Measurements from ENCODE around the gene NUDT16L1. TPM values are rescaled to one million over a fixed set of nuclear protein-coding genes. Genes with fewer than 3 reads are reported as not detected.

NUDT16L1 gene
- polyA plus RNA-seq, 3 donors = 40.0 to 62.7 (median 41.1) TPM

- Histone ChIP-seq H3K9ac (ENCODE audit: insufficient read depth, low read length, poor library complexity, severe bottlenecking) (peak overlapping the region; percentile 78), H3K27ac (ENCODE audit: low read depth in 1 of 2, low read length in 2 of 2) (peak overlapping the region; percentile 61 to 88), H3K9me3 (replicated peaks in 1 of 2; ENCODE audit: control insufficient read depth in 1 of 2, insufficient read depth in 1 of 2, low read length in 2 of 2) (no peaks in the 10 kb centered on the region), H3K4me2 (replicated peaks; ENCODE audit: extremely low read depth, low read length, poor library complexity, severe bottlenecking) (peak overlapping the region; percentile 97), H3K27me3 (ENCODE audit: control insufficient read depth in 2 of 2, insufficient read depth in 2 of 2, low read length in 2 of 2) (no peaks in the 10 kb centered on the region), H3K4me3 (replicated peaks in 1 of 3; ENCODE audit: low read depth in 2 of 3, low read length in 3 of 3) (peak overlapping the region; percentile 54 to 97 (median 65)), H3K36me3 (replicated peaks in 1 of 2; ENCODE audit: control insufficient read depth in 1 of 2, insufficient read depth in 2 of 2, low read length in 2 of 2) (peaks cover 45 to 48% of the 10 kb centered on the region in 2 donors), H3K4me1 (ENCODE audit: control insufficient read depth in 1 of 2, insufficient read depth in 2 of 2, low read length in 2 of 2) (peaks cover 50 to 63% of the 10 kb centered on the region in 2 donors), H4K20me1 (ENCODE audit: insufficient read depth, low read length) (peaks cover 34% of the 10 kb centered on the region), H2AFZ (ENCODE audit: insufficient read depth, low read depth, low read length, poor library complexity, severe bottlenecking) (peak overlapping the region; percentile 88), H3K79me2 (ENCODE audit: insufficient read depth, low read length) (peaks cover 35% of the 10 kb centered on the region)
- 9% methylated on average over 26 of the region's 31 CpGs for WGBS (ENCODE audit: insufficient coverage)
- H3K4me1 Mint-ChIP-seq = peaks cover 45% of the 10 kb centered on the region
- H3K4me3 Mint-ChIP-seq = peak overlapping the region; percentile 80 to 86
- H3K9me3 Mint-ChIP-seq = no peaks in the 10 kb centered on the region
- TF ChIP-seq CTCF (IDR thresholded peaks at IDR 0.05) = no peak
- intact Hi-C loops (cut with micrococcal nuclease) = loop anchor here (2.0 to 5.0 kb wide), 2 partner anchors 42 to 65 kb away; partner anchors contain the start of genes ANKS3 (in 1 of the 2) and DNAAF8 (in 1 of the 2)
- peak overlapping the region; percentile 78 to 91 (median 88) for H3K27ac Mint-ChIP-seq
- peak; percentile 45 to 77 (median 66) for DNase-seq
- H3K27me3 Mint-ChIP-seq (ENCODE audit: low read depth in 3 of 3) = peaks cover 0 to 1% (median 0%) of the 10 kb centered on the region in 3 donors
- peaks cover 22 to 50% of the 10 kb centered on the region in 2 donors for H3K36me3 Mint-ChIP-seq
These were observed 684 bp upstream of the NUDT16L1 start for GRCh38 chr16:4692460-4693295.

GRCh38 chr16:4693956-4694641 is 737 bp downstream of the NUDT16L1 start:
- peak overlapping the region; percentile 67 to 97 (median 83) for H3K4me3 ChIP-seq (replicated peaks in 1 of 3; ENCODE audit: low read depth in 2 of 3, low read length in 3 of 3)
- intact Hi-C loops (cut with micrococcal nuclease) = loop anchor here (2.0 to 5.0 kb wide), 2 partner anchors 41 to 67 kb away; partner anchors contain the start of genes ANKS3 (in 1 of the 2) and DNAAF8 (in 1 of the 2)
- H3K4me1 ChIP-seq (ENCODE audit: control insufficient read depth in 1 of 2, insufficient read depth in 2 of 2, low read length in 2 of 2) = peaks cover 48 to 57% of the 10 kb centered on the region in 2 donors
- peak overlapping the region; percentile 88 for H2AFZ ChIP-seq (ENCODE audit: insufficient read depth, low read depth, low read length, poor library complexity, severe bottlenecking)
- H3K9ac ChIP-seq (ENCODE audit: insufficient read depth, low read length, poor library complexity, severe bottlenecking) = peak overlapping the region; percentile 90
- no peak for TF ChIP-seq CTCF (IDR thresholded peaks at IDR 0.05)
- Mint-ChIP-seq H3K4me1 (peaks cover 42% of the 10 kb centered on the region), H3K27ac (peak overlapping the region in 3 of 7 donors; percentile 75 to 87 (median 78)), H3K27me3 (ENCODE audit: low read depth in 3 of 3) (peaks cover 0 to 1% (median 0%) of the 10 kb centered on the region in 3 donors), H3K9me3 (no peaks in the 10 kb centered on the region), H3K36me3 (peaks cover 18 to 49% of the 10 kb centered on the region in 2 donors), H3K4me3 (peak overlapping the region; percentile 75 to 86)
- peaks cover 35% of the 10 kb centered on the region for H3K79me2 ChIP-seq (ENCODE audit: insufficient read depth, low read length)
- WGBS (ENCODE audit: insufficient coverage) = 3% methylated on average over 49 of the region's 54 CpGs
- no peak for DNase-seq
- no peaks in the 10 kb centered on the region for H3K9me3 ChIP-seq (replicated peaks in 1 of 2; ENCODE audit: control insufficient read depth in 1 of 2, insufficient read depth in 1 of 2, low read length in 2 of 2)
- peaks cover 29% of the 10 kb centered on the region for H4K20me1 ChIP-seq (ENCODE audit: insufficient read depth, low read length)
- H3K36me3 ChIP-seq (replicated peaks in 1 of 2; ENCODE audit: control insufficient read depth in 1 of 2, insufficient read depth in 2 of 2, low read length in 2 of 2) = peaks cover 43 to 45% of the 10 kb centered on the region in 2 donors
- H3K27ac ChIP-seq (ENCODE audit: low read depth in 1 of 2, low read length in 2 of 2) = peak overlapping the region in 1 of 2 donors; percentile 83
- H3K4me2 ChIP-seq (replicated peaks; ENCODE audit: extremely low read depth, low read length, poor library complexity, severe bottlenecking) = peak overlapping the region; percentile 97
- H3K27me3 ChIP-seq (ENCODE audit: control insufficient read depth in 2 of 2, insufficient read depth in 2 of 2, low read length in 2 of 2) = no peaks in the 10 kb centered on the region
